Measurements from ENCODE around the gene TRIM47.

- TF ChIP-seq CTCF (conservative IDR thresholded peaks at IDR 0.05; ENCODE audit: low read length) (no peak), EZH2phosphoT487 (IDR thresholded peaks at IDR 0.05; ENCODE audit: borderline replicate concordance, low read depth, low read length) (no peak)
Measured at GRCh38 chr17:75831032-75831571, 47.3 kb downstream of the TRIM47 start.
